HCT116 (cell line): Measurements from ENCODE around the gene ENDOG. TPM values are rescaled to one million over a fixed set of nuclear protein-coding genes. Genes with fewer than 3 reads are reported as not detected.
A peak's percentile ranks its signal among the peaks of the same experiment; 100 is the strongest.

Source experiments
- ATAC-seq: fragments of 200-7000 bp; cut with Tn5 transposase; 2 replicates; pipeline ENCODE4 v1.9.1; 2020; ENCODE audit warnings: mild to moderate bottlenecking, moderate library complexity
- BruUV-seq: library from RNA; stranded (reverse); fragments of 400-500 nt; replicated peaks from 2 replicates; lab custom pipeline; 2021; lab: Mats Ljungman, UMichigan
- CTCF ChIA-PET: fragments of 300-600 bp; sonication (Branson Sonifier 250); formaldehyde crosslinking; loops from one replicate; lab custom pipeline; 2021; ENCODE audit warnings: antibody characterized with exemption; lab: Charles Lee
- POLR2A ChIA-PET: fragments of 300-600, 350-600 bp; sonication (Branson Sonifier 250); formaldehyde crosslinking; loops from one replicate; lab custom pipeline; 2021; ENCODE audit warnings: antibody characterized with exemption; lab: Charles Lee
- RAD21 ChIA-PET, 2 experiments: fragments of 300-600 bp; sonication (Branson Sonifier 250); formaldehyde crosslinking; loops; one replicate each; lab custom pipeline; 2023; ENCODE audit warnings: low total read pairs in 2 of 2; ENCODE audit not compliant: uncharacterized antibody in 2 of 2, unreplicated experiment in 2 of 2, low non-redundant PET in 1 of 2; lab: Charles Lee
- DNase-seq: peaks from one replicate; pipeline ENCODE4 v3.0.0-alpha.2; 2010; ENCODE audit warnings: low read depth, low spot score
- H2AFZ ChIP-seq: fragments of 200-600 bp; shearing (Covaris generic), sonication (generic); 2 replicates; pipeline ENCODE4 v1.6.1; 2017; ENCODE audit warnings: low read depth, mixed run types, mixed read lengths, antibody characterized with exemption, low read length; ENCODE audit not compliant: poor library complexity, severe bottlenecking
- H3K27ac ChIP-seq: 2 replicates; pipeline ENCODE4 v1.5.1; 2012; ENCODE audit warnings: low read depth, low read length
- H3K27me3 ChIP-seq: fragments of 200-600 bp; sonication (generic); 2 replicates; pipeline ENCODE4 v1.6.1; 2016; ENCODE audit warnings: mixed run types, low read length, mixed read lengths; ENCODE audit not compliant: insufficient read depth
- H3K36me3 ChIP-seq, 2 experiments: fragments of 200-500 bp in 1 of 2; fragments of 200-600 bp in 1 of 2; sonication (Bioruptor generic) in 1 of 2; sonication (generic) in 1 of 2; 2 replicates each; pipeline versions ENCODE4 v1.5.1 to v1.6.1; 2014 to 2016; ENCODE audit warnings: low read length in 2 of 2, inconsistent platforms in 1 of 2, mixed read lengths in 1 of 2, mixed run types in 1 of 2; ENCODE audit not compliant: insufficient read depth in 2 of 2, control insufficient read depth in 1 of 2
- H3K4me1 ChIP-seq, 2 experiments: fragments of 200-600 bp in 1 of 2; sonication (generic) in 1 of 2; 2 replicates each; pipeline versions ENCODE4 v1.5.1 to v1.6.1; 2012 to 2017; ENCODE audit warnings: low read length in 2 of 2, inconsistent platforms in 1 of 2, mild to moderate bottlenecking in 1 of 2, mixed read lengths in 1 of 2, mixed run types in 1 of 2, moderate library complexity in 1 of 2; ENCODE audit not compliant: insufficient read depth in 2 of 2, control insufficient read depth in 1 of 2
- H3K4me2 ChIP-seq: fragments of 200-600 bp; sonication (generic); 2 replicates; pipeline ENCODE4 v1.6.1; 2017; ENCODE audit warnings: mixed run types, low read length, mixed read lengths
- H3K4me3 ChIP-seq, 2 experiments: fragments of 200-600 bp in 1 of 2; sonication (generic) in 1 of 2; replicated peaks in 1 of 2; 2 replicates each; pipeline ENCODE4 v1.5.1; 2011 to 2016; ENCODE audit warnings: low read length in 2 of 2, control low read depth in 1 of 2, low read depth in 1 of 2, mild to moderate bottlenecking in 1 of 2, mixed read lengths in 1 of 2, mixed run types in 1 of 2
- H3K79me2 ChIP-seq: fragments of 200-600 bp; sonication (generic); 2 replicates; pipeline ENCODE4 v1.6.1; 2017; ENCODE audit warnings: mild to moderate bottlenecking, mixed run types, low read length, moderate library complexity, mixed read lengths; ENCODE audit not compliant: insufficient read depth
- H3K9ac ChIP-seq: fragments of 200-600 bp; sonication (generic); 2 replicates; pipeline ENCODE4 v1.6.1; 2016; ENCODE audit warnings: low read length, mixed read lengths
- H3K9me2 ChIP-seq: fragments of 200-600 bp; sonication (generic), shearing (Covaris generic); 2 replicates; pipeline ENCODE4 v1.6.1; 2017; ENCODE audit warnings: mixed run types, mild to moderate bottlenecking, moderate library complexity; ENCODE audit not compliant: insufficient read depth
- H3K9me3 ChIP-seq, 2 experiments: fragments of 200-500 bp in 1 of 2; fragments of 200-600 bp in 1 of 2; sonication (Bioruptor generic) in 1 of 2; sonication (generic) in 1 of 2; 2 replicates each; pipeline ENCODE4 v1.6.1; 2014 to 2017; ENCODE audit warnings: low read length in 2 of 2, mixed read lengths in 2 of 2, inconsistent platforms in 1 of 2, low read depth in 1 of 2, mild to moderate bottlenecking in 1 of 2, mixed run types in 1 of 2, moderate library complexity in 1 of 2; ENCODE audit not compliant: control insufficient read depth in 1 of 2, insufficient read depth in 1 of 2
- H4K20me1 ChIP-seq: fragments of 200-600 bp; sonication (generic), shearing (Covaris generic); 2 replicates; pipeline ENCODE4 v1.6.1; 2017; ENCODE audit warnings: mixed run types, mild to moderate bottlenecking, moderate library complexity; ENCODE audit not compliant: insufficient read depth
- ATF3 ChIP-seq: IDR thresholded peaks from 2 replicates; pipeline ENCODE4 v1.6.1; 2012
- CEBPB ChIP-seq: IDR thresholded peaks from 2 replicates; pipeline ENCODE4 v1.6.1; 2012; ENCODE audit warnings: low read depth
- EGR1 ChIP-seq: IDR thresholded peaks from 2 replicates; pipeline ENCODE4 v1.6.1; 2012; ENCODE audit warnings: low read depth
- EZH2 ChIP-seq: fragments of 200-600 bp; sonication (generic); IDR thresholded peaks from 2 replicates; pipeline ENCODE4 v1.6.1; 2017; ENCODE audit warnings: antibody characterized with exemption, mixed run types
- JUND ChIP-seq: IDR thresholded peaks from 2 replicates; pipeline ENCODE4 v1.6.1; 2012
- MAX ChIP-seq: IDR thresholded peaks from 2 replicates; pipeline ENCODE4 v1.6.1; 2012
- SRF ChIP-seq: IDR thresholded peaks from 2 replicates; pipeline ENCODE4 v1.6.1; 2012; ENCODE audit warnings: low read depth
- TCF7L2 ChIP-seq: IDR thresholded peaks from 2 replicates; pipeline ENCODE4 v1.7.0; 2011; ENCODE audit warnings: borderline replicate concordance, inconsistent platforms; ENCODE audit not compliant: insufficient read depth, insufficient read length; ENCODE audit errors: extremely low read depth
- ZFX ChIP-seq: fragments of 450-650 bp; IDR thresholded peaks from 2 replicates; pipeline ENCODE4 v1.6.1; 2017
- intact Hi-C: fragments of 100-400 bp; cut with micrococcal nuclease; formaldehyde crosslinking; loops from 2 replicates; pipeline ENCODE4 v1.10.0; 2022
- total RNA-seq: library from RNA; stranded (reverse); gene quantifications from one replicate; pipeline ENCODE4 v1.2.1, GENCODE V29; 2021; ENCODE audit not compliant: unreplicated experiment

The ENDOG gene
- total RNA-seq, 1 experiment from 2014 or later, result 27.2 TPM

GRCh38 chr9:128810873-128811272, 7.4 kb upstream of the ENDOG start:
- RAD21 ChIA-PET, result no interaction called here
- H3K79me2 ChIP-seq, result no peaks in the 10 kb centered on the region
- DNase-seq (no peak), ATAC-seq (no peak)
- no peaks in the 10 kb centered on the region for H3K4me1 ChIP-seq
- H3K4me3 ChIP-seq, result no peak overlapping the region
- no TSS peak for BruUV-seq
- no peaks in the 10 kb centered on the region for H4K20me1 ChIP-seq
- CTCF ChIA-PET, result no interaction called here
- no peak overlapping the region for H2AFZ ChIP-seq
- H3K4me2 ChIP-seq, result no peak overlapping the region
- H3K27ac ChIP-seq, result no peak overlapping the region
- H3K9ac ChIP-seq, result no peak overlapping the region
- no peaks in the 10 kb centered on the region for H3K27me3 ChIP-seq
- H3K36me3 ChIP-seq, result no peaks in the 10 kb centered on the region; a peak in 2 of 4 replicates
- POLR2A ChIA-PET, result no interaction called here
- no peaks in the 10 kb centered on the region for H3K9me3 ChIP-seq
- H3K9me2 ChIP-seq, result no peaks in the 10 kb centered on the region
- intact Hi-C loops, result no loop called here
- TF ChIP-seq JUND, result no peak
- TF ChIP-seq EGR1, result no peak
- no peak for TF ChIP-seq ATF3
- TF ChIP-seq TCF7L2, result no peak
- TF ChIP-seq MAX, result no peak

GRCh38 chr9:128818839-128819715, 777 bp downstream of the ENDOG start:
- H2AFZ ChIP-seq, result no peak overlapping the region
- RAD21 ChIA-PET, result interaction anchor here (1.1 to 1.5 kb wide), 2 partner anchors 86 to 109 kb away, joined by 3 to 4 read pairs; no protein-coding TSS in a partner anchor
- H3K4me3 ChIP-seq, result peak overlapping the region; percentile 54 to 71
- H3K4me1 ChIP-seq, result peaks cover 12 to 23% of the 10 kb centered on the region in 2 experiments; a peak in 3 of 4 replicates
- peaks cover 8 to 14% of the 10 kb centered on the region in 2 experiments; a peak in 3 of 4 replicates for H3K36me3 ChIP-seq
- peak overlapping the region; percentile 85 for H3K27ac ChIP-seq
- no peaks in the 10 kb centered on the region for H4K20me1 ChIP-seq
- no peaks in the 10 kb centered on the region for H3K9me2 ChIP-seq
- no TSS peak for BruUV-seq
- ATAC-seq (peak; percentile 59), DNase-seq (no peak)
- intact Hi-C loops, result no loop called here
- H3K27me3 ChIP-seq, result no peaks in the 10 kb centered on the region
- no peaks in the 10 kb centered on the region for H3K9me3 ChIP-seq
- peak overlapping the region; percentile 73 for H3K9ac ChIP-seq
- TF ChIP-seq ZFX, result peak; percentile 64; the same call in 1 of the 2 replicates
- no peak for TF ChIP-seq CEBPB
- no peak for TF ChIP-seq EZH2
- no peak for TF ChIP-seq SRF
- peak; percentile 54; the same call in 1 of the 2 replicates for TF ChIP-seq MAX
- TF ChIP-seq, all 23 proteins: peak for 2
- peak overlapping the region; percentile 97 for H3K4me2 ChIP-seq
- POLR2A ChIA-PET, result interaction anchor here (0.6 to 1.4 kb wide), 3 partner anchors 11 to 167 kb away, joined by 3 to 9 read pairs (median 7); partner anchors contain the start of gene SPOUT1
- CTCF ChIA-PET, result interaction anchor here (0.7 to 2.0 kb wide), 17 partner anchors 9 to 269 kb away, joined by 3 to 23 read pairs (median 3); partner anchors contain the start of genes SPOUT1 and ZDHHC12
- H3K79me2 ChIP-seq, result no peaks in the 10 kb centered on the region
